Neural progenitor cell (in vitro differentiated cells): ENCODE data around the gene LRRC32.

Experiments
- EZH2 ChIP-seq: fragments of 200-600 bp; sonication (generic); IDR thresholded peaks from 2 replicates; pipeline ENCODE4 v1.6.1; 2017; ENCODE audit warnings: antibody characterized with exemption, mild to moderate bottlenecking, moderate library complexity
- TF ChIP-seq, protein P1 (sequence below): fragments of 200-600 bp; sonication (generic); IDR thresholded peaks from 2 replicates; pipeline ENCODE4 v1.5.1; 2017; ENCODE audit warnings: antibody characterized with exemption, mild to moderate bottlenecking

DNA sequence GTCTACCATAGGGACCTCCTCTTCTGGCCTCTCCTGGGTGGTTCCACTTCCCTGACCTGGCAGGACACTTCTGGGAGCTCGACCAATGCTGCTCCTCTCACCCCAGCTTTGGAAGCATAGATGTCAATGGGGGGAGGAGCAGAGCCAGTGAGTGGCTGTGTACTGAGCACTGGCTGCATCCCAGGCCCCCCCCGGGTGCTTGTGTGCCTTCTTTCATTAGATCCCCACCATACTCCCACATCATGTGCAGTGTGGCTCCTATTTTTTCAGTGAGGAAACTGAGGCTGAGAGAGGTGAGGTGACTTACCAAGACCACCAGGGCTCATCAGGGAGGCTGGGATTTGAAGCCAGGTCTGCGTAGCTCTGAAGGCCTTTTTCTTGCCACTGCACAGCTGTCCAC lies 44.3 kb downstream of the LRRC32 start:
- TF ChIP-seq, protein P1, sequence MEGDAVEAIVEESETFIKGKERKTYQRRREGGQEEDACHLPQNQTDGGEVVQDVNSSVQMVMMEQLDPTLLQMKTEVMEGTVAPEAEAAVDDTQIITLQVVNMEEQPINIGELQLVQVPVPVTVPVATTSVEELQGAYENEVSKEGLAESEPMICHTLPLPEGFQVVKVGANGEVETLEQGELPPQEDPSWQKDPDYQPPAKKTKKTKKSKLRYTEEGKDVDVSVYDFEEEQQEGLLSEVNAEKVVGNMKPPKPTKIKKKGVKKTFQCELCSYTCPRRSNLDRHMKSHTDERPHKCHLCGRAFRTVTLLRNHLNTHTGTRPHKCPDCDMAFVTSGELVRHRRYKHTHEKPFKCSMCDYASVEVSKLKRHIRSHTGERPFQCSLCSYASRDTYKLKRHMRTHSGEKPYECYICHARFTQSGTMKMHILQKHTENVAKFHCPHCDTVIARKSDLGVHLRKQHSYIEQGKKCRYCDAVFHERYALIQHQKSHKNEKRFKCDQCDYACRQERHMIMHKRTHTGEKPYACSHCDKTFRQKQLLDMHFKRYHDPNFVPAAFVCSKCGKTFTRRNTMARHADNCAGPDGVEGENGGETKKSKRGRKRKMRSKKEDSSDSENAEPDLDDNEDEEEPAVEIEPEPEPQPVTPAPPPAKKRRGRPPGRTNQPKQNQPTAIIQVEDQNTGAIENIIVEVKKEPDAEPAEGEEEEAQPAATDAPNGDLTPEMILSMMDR, result no peak
- TF ChIP-seq EZH2, result no peak
